GM18519 (cell line): ENCODE data around the gene PLEKHA8.

Experiments used
- ATAC-seq: cut with Tn5 transposase; IDR thresholded peaks from one replicate; pipeline ENCODE4 v1.9.1; 2021; ENCODE audit warnings: mild to moderate bottlenecking, moderate library complexity; ENCODE audit not compliant: unreplicated experiment, low FRiP score

The PLEKHA8 gene

DNA sequence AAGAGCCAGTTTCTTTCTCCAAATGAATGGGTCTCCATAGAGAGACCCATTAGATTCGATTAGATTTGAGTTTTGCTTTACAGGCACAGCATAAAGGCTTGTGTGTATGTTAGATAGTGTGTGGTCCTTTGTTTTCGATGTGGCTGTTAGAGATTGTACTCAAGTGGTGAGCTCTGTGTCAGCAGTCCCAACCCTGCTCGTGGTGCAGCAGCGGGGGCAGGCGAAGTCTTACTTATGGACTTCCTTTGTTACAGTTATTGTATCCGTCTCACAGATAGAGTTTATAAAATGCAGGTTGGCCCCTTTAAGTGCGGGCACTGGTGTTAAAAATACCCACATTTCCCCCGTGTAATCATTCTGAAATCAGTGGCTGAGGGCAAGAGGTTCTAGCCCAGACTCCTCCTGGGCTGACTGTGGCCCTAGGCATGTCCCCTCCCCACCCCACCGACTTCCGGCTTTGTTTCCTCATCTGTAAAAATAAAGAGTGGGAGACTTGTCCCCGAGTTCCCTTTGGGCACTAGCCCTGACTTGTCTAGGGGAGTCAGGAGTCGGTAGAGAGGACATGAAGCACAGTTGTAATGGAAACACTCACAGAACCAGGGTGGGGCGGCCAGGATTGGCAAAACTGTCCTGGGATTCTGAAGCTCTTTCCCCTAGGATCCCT, 135.2 kb downstream of the PLEKHA8 start:
- no peak for ATAC-seq

DNA sequence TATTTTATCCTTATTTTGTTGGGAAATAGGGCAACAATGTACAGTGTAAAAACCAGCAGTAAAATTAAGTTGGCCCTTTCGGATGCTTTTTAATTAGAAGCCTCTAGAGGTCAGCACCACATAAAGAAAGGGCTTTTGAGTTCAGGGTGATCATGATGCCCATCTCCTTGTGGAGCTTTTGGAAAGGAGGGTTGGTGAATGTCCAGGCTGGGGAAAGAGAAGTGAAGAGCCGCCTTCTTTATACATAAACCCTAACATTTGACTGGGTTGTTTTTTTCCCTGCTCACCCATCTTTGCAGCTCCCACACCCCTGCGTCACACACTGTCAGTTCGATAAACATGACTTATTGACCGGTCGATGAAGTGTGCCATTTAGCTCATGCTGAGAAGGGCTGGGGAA, 136.4 kb downstream of the PLEKHA8 start:
- no peak for ATAC-seq

DNA sequence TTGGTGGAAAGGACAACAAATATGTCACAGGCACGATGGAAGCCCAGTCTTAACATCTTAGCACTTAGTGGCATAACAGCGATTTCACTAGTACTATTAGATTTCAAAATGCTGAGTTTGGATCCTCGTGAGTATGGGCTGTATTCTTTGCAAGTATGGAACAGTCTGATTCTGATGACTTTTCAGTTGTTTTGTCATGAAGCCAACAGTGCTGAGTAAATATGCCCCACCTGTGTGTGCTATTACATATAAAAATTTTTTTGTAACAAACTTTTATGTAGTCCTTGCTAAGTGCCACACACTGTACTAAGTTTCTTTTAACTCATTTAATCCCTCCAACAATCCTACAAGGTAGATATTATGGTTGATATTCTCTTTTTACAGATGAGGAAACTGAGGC, 137.4 kb downstream of the PLEKHA8 start:
- no peak for ATAC-seq

DNA sequence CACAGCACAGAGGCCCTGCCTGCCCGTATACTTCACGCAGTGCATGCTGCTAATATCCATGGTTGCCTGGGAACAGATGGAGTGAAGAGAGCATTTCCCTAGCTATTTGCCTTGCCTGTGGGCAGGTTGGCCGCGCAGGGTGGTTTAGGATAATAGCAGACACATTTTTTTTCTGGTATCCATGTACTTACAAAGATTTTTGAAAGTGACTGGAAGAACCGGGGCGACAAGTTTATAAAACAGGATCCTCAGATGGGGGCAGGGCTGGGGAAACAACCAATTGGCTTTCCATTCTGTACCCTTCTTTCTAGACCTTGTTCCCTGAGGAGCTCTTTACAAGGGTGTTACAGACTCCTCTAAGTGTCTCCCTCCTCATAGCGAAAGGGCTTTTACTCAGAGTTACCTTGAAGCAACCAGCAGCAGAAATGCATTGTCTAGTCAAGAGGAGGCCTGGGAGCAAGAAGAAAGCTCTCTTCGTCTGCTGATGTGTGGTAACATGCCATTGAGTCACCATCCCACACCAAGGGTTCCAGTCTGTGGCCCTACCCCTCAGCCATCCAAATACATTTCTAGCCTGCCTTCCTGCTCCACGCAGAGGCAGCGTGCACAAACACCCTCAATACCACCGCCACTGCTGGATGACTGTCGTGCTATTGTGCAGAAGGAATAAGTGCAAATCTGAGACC, 138.1 kb downstream of the PLEKHA8 start:
- no peak for ATAC-seq

DNA sequence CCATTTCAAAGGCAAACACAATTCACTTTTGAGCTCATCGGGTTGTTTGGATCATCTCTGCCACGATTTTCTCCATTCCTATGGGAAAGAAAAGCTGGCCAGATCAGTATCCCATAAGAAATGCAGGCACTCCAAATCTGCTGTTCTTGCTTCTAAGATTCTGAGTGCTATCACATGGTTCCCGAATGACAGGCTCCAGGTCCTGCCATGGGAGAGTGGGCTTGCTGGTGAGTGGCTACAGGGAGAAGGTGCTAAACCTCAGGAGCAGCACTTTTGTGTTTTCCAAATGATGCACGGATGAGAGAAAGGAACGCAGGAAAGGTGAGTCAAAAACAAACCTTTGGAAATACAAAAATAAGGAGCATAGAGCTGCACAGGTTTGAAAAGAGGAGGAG, 138.6 kb downstream of the PLEKHA8 start:
- no peak for ATAC-seq

DNA sequence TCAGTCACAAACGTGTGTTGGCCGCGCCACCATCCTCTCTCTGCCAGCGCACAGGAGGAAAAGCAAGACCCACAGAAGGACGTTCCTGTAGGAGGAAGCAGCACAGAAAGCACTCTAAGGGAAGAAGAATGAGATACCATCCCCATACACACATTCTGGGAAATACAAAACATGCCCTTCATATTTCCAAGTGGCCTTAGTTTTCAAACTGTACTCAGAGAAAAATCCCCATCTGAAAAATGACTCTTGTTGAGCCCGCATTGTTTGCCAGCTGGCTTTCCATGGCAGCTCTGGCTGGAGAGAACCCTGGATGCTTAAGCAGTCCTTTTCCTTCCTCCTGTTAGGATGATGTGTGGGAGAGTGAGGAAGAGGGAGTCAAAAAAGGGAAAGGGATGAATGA, 139.7 kb downstream of the PLEKHA8 start:
- ATAC-seq: no peak

DNA sequence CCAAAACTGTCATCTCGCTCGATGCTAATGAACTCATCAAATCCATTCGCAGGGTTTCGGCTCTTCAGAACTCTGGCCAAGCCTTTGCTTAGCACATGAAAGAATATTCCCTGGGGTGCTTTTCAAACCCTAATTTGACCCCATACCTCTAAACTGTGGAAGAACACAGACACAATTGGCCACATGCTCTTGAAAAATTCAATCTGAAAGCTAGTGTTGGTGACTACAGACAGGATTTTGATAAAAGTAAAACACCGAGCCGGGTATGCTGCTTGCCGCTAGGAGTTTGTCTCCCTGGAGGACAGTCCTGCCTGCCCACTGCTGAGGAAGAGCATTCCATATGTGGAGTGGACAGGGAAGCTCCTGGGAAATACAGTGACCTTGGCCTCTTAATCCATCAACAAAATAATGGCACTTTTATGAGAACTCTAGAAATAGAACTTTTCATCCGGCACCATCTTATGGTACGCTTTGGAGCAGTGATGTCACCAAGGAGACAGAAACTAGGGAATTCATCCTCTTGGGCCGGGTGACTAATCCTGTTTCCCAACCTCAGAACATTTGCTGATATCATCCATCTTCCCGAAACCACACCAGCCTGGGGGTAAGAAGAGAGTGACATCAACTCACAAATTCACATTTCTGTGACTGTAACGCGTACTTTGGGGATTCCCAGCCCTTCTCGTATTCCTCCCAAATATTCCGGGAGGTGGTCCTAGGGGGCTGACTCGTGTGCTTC, 140.8 kb downstream of the PLEKHA8 start:
- ATAC-seq: no peak

DNA sequence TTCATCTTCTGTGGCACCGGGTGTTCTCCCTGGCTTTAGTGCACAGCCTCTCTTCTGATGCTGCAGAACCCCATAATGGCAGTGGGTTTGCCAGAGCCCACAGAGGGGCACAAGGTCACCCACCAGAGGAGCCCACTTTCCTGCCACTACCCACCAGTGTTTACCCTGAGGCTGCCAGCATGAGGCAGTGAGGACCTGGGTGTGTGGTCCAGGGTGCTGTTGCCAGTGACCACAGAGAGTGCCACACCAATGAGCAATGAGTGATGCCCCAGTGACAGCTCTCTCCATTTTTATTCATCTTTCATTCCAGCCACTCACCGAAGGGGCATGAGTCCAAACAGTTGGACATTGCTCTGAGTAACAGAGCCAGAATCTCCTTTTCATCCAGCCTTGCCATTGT, 141.4 kb downstream of the PLEKHA8 start:
- no peak for ATAC-seq

DNA sequence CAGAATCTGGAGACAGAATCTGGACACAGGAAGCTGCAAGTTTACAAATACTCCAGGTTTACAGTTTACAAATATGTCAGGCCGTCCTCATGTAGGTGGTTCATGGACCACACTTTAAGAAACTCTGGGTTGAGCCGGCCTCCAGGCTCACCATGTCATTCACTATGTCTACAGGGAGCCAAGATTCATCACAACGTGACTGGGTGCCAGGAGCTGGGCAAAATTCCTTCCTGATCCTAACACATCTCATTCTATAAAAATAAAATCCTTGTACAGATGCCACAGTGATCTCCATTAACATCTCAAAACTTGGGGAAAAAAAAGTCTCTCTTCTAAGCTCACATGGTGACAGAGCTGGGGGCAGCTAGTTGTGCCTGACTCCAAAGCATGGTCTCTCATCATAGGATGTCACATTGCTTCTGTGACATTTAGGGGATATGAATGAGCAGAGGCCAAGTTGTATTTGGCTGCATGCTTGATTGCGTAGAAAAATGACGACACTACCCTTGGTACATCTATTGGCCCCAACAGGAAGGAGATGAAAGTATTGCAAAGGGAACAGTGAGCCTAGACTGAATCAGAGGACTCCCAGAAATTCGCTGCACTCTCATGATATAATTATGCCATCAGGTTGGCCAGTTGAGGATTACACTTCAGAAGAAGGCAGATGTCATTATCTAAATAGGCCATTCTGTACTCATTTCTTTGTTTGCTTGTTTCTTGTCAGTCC, 142.4 kb downstream of the PLEKHA8 start:
- ATAC-seq: no peak

DNA sequence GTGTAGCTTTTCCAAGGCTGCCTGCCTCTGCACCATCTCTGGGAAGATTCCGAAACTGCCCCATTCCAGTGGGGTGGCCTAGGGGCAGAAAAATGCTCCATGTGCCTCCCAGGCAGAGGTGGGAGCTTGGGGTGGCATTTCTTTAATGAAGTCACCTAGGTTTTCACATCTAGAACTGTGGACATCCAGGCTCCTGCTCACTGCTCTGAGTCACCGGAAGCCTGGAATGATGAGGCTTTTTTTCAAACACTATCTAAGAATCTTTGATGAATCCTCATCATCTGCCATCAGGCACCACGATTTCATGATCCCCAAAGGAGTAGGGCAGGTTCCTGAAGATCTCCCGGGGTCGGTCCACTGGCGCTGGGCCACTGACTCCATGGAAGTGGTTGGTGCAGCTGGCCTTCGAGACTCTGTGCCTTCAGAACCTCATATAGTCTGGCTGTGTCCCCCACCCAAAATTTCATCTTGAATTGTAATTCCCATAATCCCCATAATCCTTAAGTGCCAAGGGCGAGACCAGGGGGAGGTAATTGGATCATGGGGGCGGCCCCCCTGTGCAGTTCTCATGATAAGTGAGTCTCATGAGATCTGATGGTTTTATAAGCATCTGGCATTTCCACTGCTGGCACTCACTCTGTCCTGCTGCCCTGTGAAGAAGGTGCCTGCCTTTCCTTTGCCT, 143.7 kb downstream of the PLEKHA8 start:
- no peak for ATAC-seq

DNA sequence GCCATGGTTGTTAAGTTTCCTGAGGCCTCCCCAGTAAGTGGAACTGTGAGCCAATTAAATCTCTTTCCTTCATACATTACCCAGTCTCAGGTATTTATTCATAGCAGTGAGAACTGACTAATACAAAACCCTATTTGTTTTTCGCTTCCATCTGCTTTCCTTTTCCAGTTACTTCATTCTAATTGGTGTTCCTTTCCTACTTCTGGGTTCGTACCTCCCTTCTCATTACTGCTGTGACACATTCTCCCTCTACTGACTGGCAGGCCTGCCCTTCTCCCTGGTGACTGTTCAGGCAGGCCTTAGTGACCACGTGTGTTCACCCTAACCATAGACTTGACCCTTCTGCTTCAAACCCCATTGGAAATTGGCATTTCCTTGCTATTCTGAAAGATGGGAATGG, 144.2 kb downstream of the PLEKHA8 start:
- ATAC-seq: no peak

DNA sequence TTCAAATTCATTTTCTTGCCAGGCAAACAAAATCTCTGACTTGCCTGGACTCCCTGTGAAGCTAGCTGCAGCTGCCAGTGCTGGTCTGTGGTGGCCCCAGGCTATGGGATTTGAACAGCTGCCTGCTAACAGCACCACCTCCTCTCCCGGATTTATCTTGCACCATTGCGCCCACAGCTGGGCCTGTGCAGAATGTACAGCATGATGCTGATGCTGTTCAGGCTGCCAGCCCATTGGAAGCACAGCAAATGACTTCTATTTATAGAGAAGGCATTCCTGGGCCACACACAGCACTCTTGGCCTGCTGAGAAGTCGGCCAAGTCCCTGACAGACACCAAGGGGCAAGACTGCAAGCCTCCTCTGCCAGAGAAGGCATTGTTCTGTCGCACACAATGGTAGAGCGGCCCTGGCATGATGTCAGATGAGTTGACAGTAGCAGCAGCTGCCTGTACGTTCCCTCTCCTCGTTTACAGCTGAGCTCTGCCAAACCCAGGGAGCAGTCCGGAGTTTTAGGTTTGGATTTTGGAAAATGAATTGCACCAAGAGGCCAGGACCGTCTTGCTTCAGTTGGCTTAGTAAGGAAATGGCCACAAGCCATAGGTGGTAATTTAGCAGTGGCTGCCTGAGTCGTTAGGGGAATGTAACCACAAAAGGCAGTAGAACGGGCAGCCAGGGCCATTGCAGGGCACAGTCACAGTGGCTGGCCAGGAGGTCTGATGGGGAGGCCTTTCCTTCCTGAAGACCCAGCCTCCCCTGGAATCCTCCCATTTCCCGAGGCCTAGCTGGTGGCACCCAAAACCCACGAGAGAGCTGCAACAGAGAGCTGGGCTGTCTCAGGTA, 145.1 kb downstream of the PLEKHA8 start:
- no peak for ATAC-seq

DNA sequence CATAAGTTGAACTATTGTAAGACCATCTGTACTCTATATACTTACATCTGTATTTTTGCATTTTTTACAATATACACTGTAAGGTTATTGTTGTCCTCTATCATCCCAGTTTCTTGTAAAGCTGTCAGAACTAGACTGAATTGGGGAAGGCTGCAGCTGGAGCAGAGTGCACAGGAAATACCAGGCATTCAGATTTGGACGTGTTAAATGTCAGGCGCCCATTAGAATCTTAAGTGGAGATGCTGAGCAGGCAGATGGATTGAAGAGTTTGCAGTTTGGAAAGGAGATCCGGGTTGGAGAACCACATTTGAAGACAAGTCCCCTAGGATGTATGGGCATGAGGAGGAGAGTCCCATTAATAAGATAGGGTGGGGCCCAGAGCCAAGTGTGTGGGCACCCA, 147.0 kb downstream of the PLEKHA8 start:
- no peak for ATAC-seq

DNA sequence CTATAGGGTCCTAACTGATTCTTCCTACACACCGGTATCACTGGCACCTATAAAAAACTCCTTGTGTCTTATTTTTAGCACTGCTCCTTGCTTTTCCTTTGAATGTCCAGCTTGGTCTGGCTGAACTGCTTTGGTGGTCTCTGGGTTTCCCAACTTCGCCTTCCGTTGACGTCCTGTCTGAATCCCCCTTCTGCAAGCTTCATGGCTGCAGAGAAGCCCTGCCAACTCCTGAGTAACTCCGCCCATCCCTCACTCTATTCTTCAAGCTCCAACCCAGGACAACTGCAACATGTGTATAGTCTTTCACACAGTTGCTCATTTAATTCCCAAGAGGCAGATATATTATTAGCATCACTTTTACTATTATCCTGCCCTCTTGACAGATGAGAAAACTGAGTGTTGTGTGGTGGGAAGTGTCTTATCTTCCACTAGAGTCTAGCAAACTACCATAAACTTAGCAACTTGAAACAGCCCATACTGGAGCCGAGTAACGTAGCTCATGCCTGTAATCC, 147.5 kb downstream of the PLEKHA8 start:
- no peak for ATAC-seq

DNA sequence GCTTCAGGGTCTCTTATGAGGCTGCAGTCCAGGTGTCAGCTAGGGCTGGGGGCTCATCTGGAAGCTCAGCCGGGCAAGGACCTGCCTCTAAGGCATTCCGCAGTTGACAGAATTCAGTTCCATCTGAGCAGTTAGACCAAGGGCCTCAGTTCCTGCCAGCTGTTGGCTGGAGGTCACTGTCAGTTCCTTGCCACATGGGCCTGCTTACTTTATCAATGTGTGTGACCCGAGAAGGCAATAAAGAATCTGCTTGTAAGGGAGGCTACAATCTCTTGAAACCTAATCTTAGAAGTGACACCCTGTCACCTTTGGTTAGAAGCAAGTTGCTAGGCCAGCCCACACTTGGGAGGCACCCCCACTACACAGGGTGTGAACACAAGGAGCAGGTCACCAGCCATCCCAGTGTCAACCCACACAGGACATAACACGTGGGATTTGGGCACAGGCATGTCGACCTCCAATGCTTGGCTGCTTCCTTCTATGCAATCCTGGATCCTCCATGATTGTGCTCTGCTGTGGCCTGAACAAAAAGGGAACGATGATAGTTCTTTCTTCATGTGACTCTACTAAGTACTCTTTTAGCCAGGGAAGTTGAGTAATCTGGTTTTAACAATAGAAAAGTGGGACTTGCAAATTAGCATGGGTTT, 148.4 kb downstream of the PLEKHA8 start:
- ATAC-seq: no peak

DNA sequence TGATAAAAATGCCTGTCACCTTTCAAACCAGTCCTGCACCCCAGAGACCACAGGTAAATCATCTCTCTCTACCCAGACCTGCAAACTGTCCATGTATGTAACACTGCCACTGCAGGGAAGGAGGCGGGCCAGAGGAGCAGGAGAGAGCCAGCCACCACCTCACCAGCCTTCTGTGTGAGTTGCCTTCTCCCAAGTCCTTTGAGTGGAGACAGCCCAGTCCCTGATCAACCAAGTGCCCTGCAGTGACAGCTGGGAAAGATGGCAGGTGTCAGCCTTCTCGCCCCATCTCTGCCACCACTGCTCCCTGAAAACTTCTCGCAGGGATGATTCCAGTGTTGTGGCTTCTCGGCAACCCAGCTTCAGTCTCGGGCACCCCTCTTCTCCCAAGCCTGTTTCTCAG, 149.0 kb downstream of the PLEKHA8 start:
- no peak for ATAC-seq

DNA sequence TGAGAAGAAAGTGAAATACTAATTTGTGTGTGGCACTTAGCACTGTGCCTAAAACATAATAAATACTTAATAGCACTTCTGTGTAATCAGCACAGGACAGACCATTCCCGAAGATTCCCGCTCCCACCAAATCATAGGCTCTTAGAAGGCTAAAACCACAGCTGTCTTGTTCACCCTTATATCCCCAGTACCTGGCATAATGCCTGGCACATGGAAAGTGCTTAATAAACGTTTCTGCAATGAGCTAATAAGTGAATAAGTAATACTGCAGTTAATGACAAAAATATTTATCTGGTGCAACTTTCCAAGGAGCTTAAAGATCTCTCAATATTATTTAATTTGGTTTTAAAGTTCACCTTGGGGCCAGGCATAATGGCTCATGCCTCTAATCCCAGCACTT, 149.8 kb downstream of the PLEKHA8 start:
- no peak for ATAC-seq

DNA sequence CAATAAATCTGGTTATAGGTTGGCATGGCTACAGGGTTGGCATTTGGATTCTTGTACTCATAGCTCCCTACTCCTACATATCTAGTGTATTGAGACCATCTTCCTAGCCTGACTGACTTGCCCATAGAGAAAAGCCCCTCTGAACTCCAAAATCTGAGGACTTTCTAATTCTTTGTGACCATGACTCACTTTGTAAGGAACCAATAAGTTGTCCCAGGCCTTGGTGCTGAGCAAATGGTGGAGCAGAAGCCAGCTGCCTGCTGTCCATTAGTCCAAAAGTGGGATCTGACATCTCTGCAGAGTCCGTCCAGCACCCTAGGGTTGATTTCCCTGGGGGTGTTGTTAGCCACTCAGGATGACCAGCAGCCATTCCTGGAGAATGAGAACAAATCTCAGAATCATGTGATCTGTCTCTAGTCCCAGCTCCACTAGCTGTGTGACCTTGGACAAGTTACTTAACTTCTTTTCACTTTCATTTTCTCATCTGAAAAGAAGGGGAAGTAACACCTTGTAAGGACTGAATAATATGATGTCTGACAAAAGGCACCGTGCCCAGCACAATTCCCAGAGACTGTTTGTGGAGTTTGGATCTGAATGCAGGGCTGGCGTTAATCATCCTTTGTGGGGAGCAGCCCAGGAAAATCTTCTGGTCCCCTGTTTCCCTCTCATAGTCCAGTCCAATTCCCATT, 150.7 kb downstream of the PLEKHA8 start:
- peak; percentile 79 for ATAC-seq
